ENCODE results near the gene JCHAIN. TPM values are rescaled to one million over a fixed set of nuclear protein-coding genes. Genes with fewer than 3 reads are reported as not detected.

The JCHAIN gene
- total RNA-seq, 1 donor from 2014 or later, result 0.47 TPM

- no peak for DNase-seq (ENCODE audit: low spot score in 2 of 2, unreplicated experiment in 2 of 2)
- TF ChIP-seq CTCF (IDR thresholded peaks at IDR 0.05; ENCODE audit: unreplicated experiment), result no peak
- Mint-ChIP-seq H3K27me3 (ENCODE audit: low read depth) (no peaks in the 10 kb centered on the region), H3K4me3 (no peak overlapping the region), H3K4me1 (no peaks in the 10 kb centered on the region), H3K9me3 (no peaks in the 10 kb centered on the region), H3K36me3 (no peaks in the 10 kb centered on the region), H3K27ac (no peak overlapping the region)
Measured at GRCh38 chr4:70607334-70607853, 58.9 kb downstream of the JCHAIN start.

GRCh38 chr4:70606459-70606858 is 59.8 kb downstream of the JCHAIN start:
- H3K27me3 Mint-ChIP-seq (ENCODE audit: low read depth), result no peaks in the 10 kb centered on the region
- no peak for DNase-seq (ENCODE audit: low spot score in 2 of 2, unreplicated experiment in 2 of 2)
- no peaks in the 10 kb centered on the region for H3K36me3 Mint-ChIP-seq
- no peak overlapping the region for H3K4me3 Mint-ChIP-seq
- no peaks in the 10 kb centered on the region for H3K9me3 Mint-ChIP-seq
- no peak for TF ChIP-seq CTCF (IDR thresholded peaks at IDR 0.05; ENCODE audit: unreplicated experiment)
- H3K4me1 Mint-ChIP-seq, result peaks cover under 1% of the 10 kb centered on the region
- no peak overlapping the region for H3K27ac Mint-ChIP-seq

Other genes with a start within 250 kb of the JCHAIN start
- not detected in 3 replicates for gene MUC7, start 194.3 kb downstream of the JCHAIN start, total RNA-seq
- not detected in 3 replicates for gene AMTN, start 147.9 kb downstream of the JCHAIN start, total RNA-seq
- gene AMBN, start 74.3 kb downstream of the JCHAIN start, total RNA-seq, result 0.14 to 0.36 TPM (median 0.22 TPM) in 3 replicates
- not detected in 3 replicates for gene ENAM, start 37.8 kb downstream of the JCHAIN start, total RNA-seq
- gene UTP3, start 22.0 kb upstream of the JCHAIN start, total RNA-seq, result 28.0 to 30.4 TPM (median 29.6 TPM) in 3 replicates
- gene RUFY3, start 55.5 kb upstream of the JCHAIN start, total RNA-seq, result 96.0 to 101 TPM (median 96.6 TPM) in 3 replicates
- gene GRSF1, start 173.4 kb upstream of the JCHAIN start, total RNA-seq, result 78.5 to 85.9 TPM (median 80.2 TPM) in 3 replicates
- gene MOB1B, start 235.9 kb upstream of the JCHAIN start, total RNA-seq, result 35.3 to 36.9 TPM (median 36.2 TPM) in 3 replicates

Data from mesothelial cell of epicardium (in vitro differentiated cells).